ENCODE results near the gene PRKCH. TPM values are rescaled to one million over a fixed set of nuclear protein-coding genes. Genes with fewer than 3 reads are reported as not detected.

Gene PRKCH
- total RNA-seq, 1 experiment from 2014 or later, result 10.3 TPM

- POLR2A ChIA-PET, result interaction anchor here (0.6 kb wide), 2 partner anchors 30 to 310 kb away, joined by 3 to 5 read pairs; no protein-coding TSS in a partner anchor
- Mint-ChIP-seq H3K27me3 (ENCODE audit: low read depth) (no peaks in the 10 kb centered on the region), H3K9me3 (no peaks in the 10 kb centered on the region), H3K27ac (no peak overlapping the region), H3K4me3 (no peak overlapping the region), H3K4me1 (peaks cover 51% of the 10 kb centered on the region), H3K36me3 (no peaks in the 10 kb centered on the region)
- DNase-seq (ENCODE audit: low spot score), result no peak
- CTCF ChIA-PET, result interaction anchor here (1.0 to 2.0 kb wide), 7 partner anchors 9 to 366 kb away, joined by 3 to 8 read pairs (median 4); partner anchors contain the start of gene SNAPC1
- no peak for ATAC-seq
- TF ChIP-seq ESRRA (CRISPR knock-in tag; IDR thresholded peaks at IDR 0.05; ENCODE audit: borderline replicate concordance) (no peak), OVOL2 (CRISPR knock-in tag; IDR thresholded peaks at IDR 0.05; ENCODE audit: borderline replicate concordance) (no peak), NFYB (CRISPR knock-in tag; conservative IDR thresholded peaks at IDR 0.05; ENCODE audit: low read depth) (no peak), MXD4 (CRISPR knock-in tag; IDR thresholded peaks at IDR 0.05; ENCODE audit: borderline replicate concordance) (no peak), CBFB (CRISPR knock-in tag; IDR thresholded peaks at IDR 0.05; ENCODE audit: low read depth) (no peak), USF1 (CRISPR knock-in tag; IDR thresholded peaks at IDR 0.05) (no peak), SMAD3 (CRISPR knock-in tag; IDR thresholded peaks at IDR 0.05; ENCODE audit: borderline replicate concordance) (no peak), ZSCAN18 (CRISPR knock-in tag; IDR thresholded peaks at IDR 0.05) (no peak), FOXJ3 (CRISPR knock-in tag; IDR thresholded peaks at IDR 0.05; ENCODE audit: borderline replicate concordance) (no peak)
- TF ChIP-seq, protein P1, sequence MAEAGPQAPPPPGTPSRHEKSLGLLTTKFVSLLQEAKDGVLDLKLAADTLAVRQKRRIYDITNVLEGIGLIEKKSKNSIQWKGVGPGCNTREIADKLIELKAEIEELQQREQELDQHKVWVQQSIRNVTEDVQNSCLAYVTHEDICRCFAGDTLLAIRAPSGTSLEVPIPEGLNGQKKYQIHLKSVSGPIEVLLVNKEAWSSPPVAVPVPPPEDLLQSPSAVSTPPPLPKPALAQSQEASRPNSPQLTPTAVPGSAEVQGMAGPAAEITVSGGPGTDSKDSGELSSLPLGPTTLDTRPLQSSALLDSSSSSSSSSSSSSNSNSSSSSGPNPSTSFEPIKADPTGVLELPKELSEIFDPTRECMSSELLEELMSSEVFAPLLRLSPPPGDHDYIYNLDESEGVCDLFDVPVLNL (CRISPR knock-in tag; IDR thresholded peaks at IDR 0.05; ENCODE audit: borderline replicate concordance, low read depth), result no peak
- TF ChIP-seq, protein P2, sequence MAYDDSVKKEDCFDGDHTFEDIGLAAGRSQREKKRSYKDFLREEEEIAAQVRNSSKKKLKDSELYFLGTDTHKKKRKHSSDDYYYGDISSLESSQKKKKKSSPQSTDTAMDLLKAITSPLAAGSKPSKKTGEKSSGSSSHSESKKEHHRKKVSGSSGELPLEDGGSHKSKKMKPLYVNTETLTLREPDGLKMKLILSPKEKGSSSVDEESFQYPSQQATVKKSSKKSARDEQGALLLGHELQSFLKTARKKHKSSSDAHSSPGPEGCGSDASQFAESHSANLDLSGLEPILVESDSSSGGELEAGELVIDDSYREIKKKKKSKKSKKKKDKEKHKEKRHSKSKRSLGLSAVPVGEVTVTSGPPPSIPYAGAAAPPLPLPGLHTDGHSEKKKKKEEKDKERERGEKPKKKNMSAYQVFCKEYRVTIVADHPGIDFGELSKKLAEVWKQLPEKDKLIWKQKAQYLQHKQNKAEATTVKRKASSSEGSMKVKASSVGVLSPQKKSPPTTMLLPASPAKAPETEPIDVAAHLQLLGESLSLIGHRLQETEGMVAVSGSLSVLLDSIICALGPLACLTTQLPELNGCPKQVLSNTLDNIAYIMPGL (CRISPR knock-in tag; IDR thresholded peaks at IDR 0.05), result no peak
Observed at GRCh38 chr14:61471297-61472005, 150.1 kb downstream of the PRKCH start.

GRCh38 chr14:61472011-61472672 is 150.8 kb downstream of the PRKCH start:
- ChIA-PET POLR2A (interaction anchor here (0.6 kb wide), 2 partner anchors 29 to 309 kb away, joined by 5 to 6 read pairs; no protein-coding TSS in a partner anchor), CTCF (interaction anchor here (1.0 to 1.7 kb wide), 2 partner anchors 10 to 290 kb away, joined by 4 to 6 read pairs; partner anchors contain the start of gene SNAPC1)
- Mint-ChIP-seq H3K36me3 (no peaks in the 10 kb centered on the region), H3K4me3 (no peak overlapping the region), H3K4me1 (peaks cover 47% of the 10 kb centered on the region), H3K27me3 (ENCODE audit: low read depth) (no peaks in the 10 kb centered on the region), H3K9me3 (no peaks in the 10 kb centered on the region), H3K27ac (no peak overlapping the region)
- DNase-seq (ENCODE audit: low spot score), result no peak
- no peak for ATAC-seq
- TF ChIP-seq IRF1 (CRISPR knock-in tag; IDR thresholded peaks at IDR 0.05) (no peak), GTF2I (CRISPR knock-in tag; conservative IDR thresholded peaks at IDR 0.05) (no peak), STAT6 (CRISPR knock-in tag; conservative IDR thresholded peaks at IDR 0.05; ENCODE audit: low read depth) (no peak), KAT7 (CRISPR knock-in tag; IDR thresholded peaks at IDR 0.05; ENCODE audit: borderline replicate concordance) (no peak), MYBL2 (CRISPR knock-in tag; IDR thresholded peaks at IDR 0.05) (no peak)
- TF ChIP-seq, protein P3, sequence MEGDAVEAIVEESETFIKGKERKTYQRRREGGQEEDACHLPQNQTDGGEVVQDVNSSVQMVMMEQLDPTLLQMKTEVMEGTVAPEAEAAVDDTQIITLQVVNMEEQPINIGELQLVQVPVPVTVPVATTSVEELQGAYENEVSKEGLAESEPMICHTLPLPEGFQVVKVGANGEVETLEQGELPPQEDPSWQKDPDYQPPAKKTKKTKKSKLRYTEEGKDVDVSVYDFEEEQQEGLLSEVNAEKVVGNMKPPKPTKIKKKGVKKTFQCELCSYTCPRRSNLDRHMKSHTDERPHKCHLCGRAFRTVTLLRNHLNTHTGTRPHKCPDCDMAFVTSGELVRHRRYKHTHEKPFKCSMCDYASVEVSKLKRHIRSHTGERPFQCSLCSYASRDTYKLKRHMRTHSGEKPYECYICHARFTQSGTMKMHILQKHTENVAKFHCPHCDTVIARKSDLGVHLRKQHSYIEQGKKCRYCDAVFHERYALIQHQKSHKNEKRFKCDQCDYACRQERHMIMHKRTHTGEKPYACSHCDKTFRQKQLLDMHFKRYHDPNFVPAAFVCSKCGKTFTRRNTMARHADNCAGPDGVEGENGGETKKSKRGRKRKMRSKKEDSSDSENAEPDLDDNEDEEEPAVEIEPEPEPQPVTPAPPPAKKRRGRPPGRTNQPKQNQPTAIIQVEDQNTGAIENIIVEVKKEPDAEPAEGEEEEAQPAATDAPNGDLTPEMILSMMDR (IDR thresholded peaks at IDR 0.05), result no peak

Measured in WTC11 (cell line).